NCI-H774 (cell line): ENCODE results near the gene BRIP1.
"Not testable (repeated sequence)": the region's sequence is repeated elsewhere in the genome, so short reads cannot be mapped to it uniquely, and the experiment has no call there.

ENCODE experiments used
- DNase-seq: peaks from one replicate; lab custom pipeline; 2025; lab: John Stamatoyannopoulos, UW

BRIP1 gene

GRCh38 chr17:61799812-61800484, 63.4 kb downstream of the BRIP1 start:
- DNase-seq, result no peak

GRCh38 chr17:61797283-61797682, 66.0 kb downstream of the BRIP1 start:
- DNase-seq, result no peak

GRCh38 chr17:61795546-61795945, 67.8 kb downstream of the BRIP1 start:
- no peak for DNase-seq

GRCh38 chr17:61794792-61795191, 68.5 kb downstream of the BRIP1 start:
- no peak for DNase-seq

GRCh38 chr17:61794242-61794641, 69.1 kb downstream of the BRIP1 start:
- no peak for DNase-seq

- no peak for DNase-seq
Observed at GRCh38 chr17:61793565-61793964, 69.8 kb downstream of the BRIP1 start.

GRCh38 chr17:61789872-61790271, 73.5 kb downstream of the BRIP1 start:
- DNase-seq, result no peak

GRCh38 chr17:61786088-61786487, 77.2 kb downstream of the BRIP1 start:
- no peak for DNase-seq

- no peak for DNase-seq
Observed at GRCh38 chr17:61784510-61784909, 78.8 kb downstream of the BRIP1 start.

GRCh38 chr17:61783556-61784304, 79.6 kb downstream of the BRIP1 start:
- no peak for DNase-seq

- DNase-seq, result no peak
Observed at GRCh38 chr17:61783120-61783519, 80.2 kb downstream of the BRIP1 start.

GRCh38 chr17:61782683-61783082, 80.6 kb downstream of the BRIP1 start:
- DNase-seq, result no peak

- no peak for DNase-seq
Observed at GRCh38 chr17:61775364-61775763, 88.0 kb downstream of the BRIP1 start.

GRCh38 chr17:61774724-61775123, 88.6 kb downstream of the BRIP1 start:
- DNase-seq, result no peak

- DNase-seq, result not testable (repeated sequence)
Observed at GRCh38 chr17:61774087-61774486, 89.2 kb downstream of the BRIP1 start.

- DNase-seq, result no peak
Observed at GRCh38 chr17:61770752-61771533, 92.4 kb downstream of the BRIP1 start.

GRCh38 chr17:61770043-61770442, 93.3 kb downstream of the BRIP1 start:
- no peak for DNase-seq

- DNase-seq, result no peak
Observed at GRCh38 chr17:61768405-61768804, 94.9 kb downstream of the BRIP1 start.

- no peak for DNase-seq
Observed at GRCh38 chr17:61766520-61766919, 96.8 kb downstream of the BRIP1 start.

GRCh38 chr17:61764846-61765245, 98.5 kb downstream of the BRIP1 start:
- DNase-seq, result no peak

GRCh38 chr17:61761827-61762226, 101.5 kb downstream of the BRIP1 start:
- DNase-seq, result no peak

- DNase-seq, result no peak
Observed at GRCh38 chr17:61759362-61759761, 104.0 kb downstream of the BRIP1 start.

GRCh38 chr17:61758430-61758829, 104.9 kb downstream of the BRIP1 start:
- no peak for DNase-seq
